Right lobe of liver (tissue), 6 donors: ENCODE measurements around the gene NECAB2. TPM values are rescaled to one million over a fixed set of nuclear protein-coding genes. Genes with fewer than 3 reads are reported as not detected.
A peak's percentile ranks its signal among the peaks of the same experiment; 100 is the strongest.

Experiments
- ATAC-seq, 4 donors: fragments of 200-7000 bp; cut with Tn5 transposase; one replicate each; pipeline ENCODE4 v1.9.1; 2020; ENCODE audit warnings: mild to moderate bottlenecking in 4 of 4, moderate library complexity in 4 of 4
- DNase-seq, 3 donors: peaks; one replicate each; pipeline ENCODE4 v3.0.0-alpha.2; 2020
- H3K27ac ChIP-seq, 3 donors: fragments of 200-600 bp; one replicate each; pipeline ENCODE4 v1.8.0; 2022
- H3K27me3 ChIP-seq, 2 donors: fragments of 200-600 bp; one replicate each; pipeline ENCODE4 v1.8.0; 2022
- H3K36me3 ChIP-seq, 4 donors: fragments of 200-600 bp; sonication (generic) in 1 of 4; one replicate each; pipeline versions ENCODE4 v1.5.1 to v1.8.0; 2017 to 2022; ENCODE audit warnings: control low read depth in 1 of 4
- H3K4me1 ChIP-seq, 4 donors: fragments of 200-600 bp; sonication (generic) in 1 of 4; one replicate each; pipeline versions ENCODE4 v1.5.1 to v1.8.0; 2017 to 2022; ENCODE audit warnings: control low read depth in 1 of 4
- H3K4me3 ChIP-seq, 3 donors: fragments of 200-600 bp; one replicate each; pipeline ENCODE4 v1.8.0; 2022
- H3K9me3 ChIP-seq, 4 donors: fragments of 200-600 bp; sonication (generic) in 1 of 4; one replicate each; pipeline versions ENCODE4 v1.5.1 to v1.8.0; 2017 to 2022; ENCODE audit warnings: control low read depth in 1 of 4
- POLR2A ChIP-seq: fragments of 450-650 bp; IDR thresholded peaks from one replicate; pipeline ENCODE4 v1.6.1; 2017; ENCODE audit warnings: antibody characterized with exemption, mild to moderate bottlenecking
- WGBS: methylation state at CpG from one replicate; pipeline ENCODE4 v1.1.6; 2018; ENCODE audit warnings: low coverage, low lambda C conversion rate; ENCODE audit not compliant: insufficient coverage; ENCODE audit errors: missing lambda C conversion rate; 5-methylcytosine and 5-hydroxymethylcytosine counted together
- intact Hi-C, 2 donors: fragments of 100-400 bp; cut with DNase I; formaldehyde crosslinking; loops; one replicate each; pipeline versions ENCODE4 v1.11.2 to v1.14.1; 2022
- total RNA-seq, 6 experiments: library from RNA; depleted of rRNA in 2 of 6; stranded (reverse); fragments of >200 nt in 2 of 6; fragmentation: NEBNext Ultra II Directional in 3 of 6; extraction: Animal tissue kit (Norgen Biotek cat#: 25700) in 3 of 6; gene quantifications; one replicate each; pipeline versions ENCODE4 v1.1.0 to v1.2.4, GENCODE V29; 2016 to 2023
- TF ChIP-seq, protein P1 (sequence below), 4 donors: fragments of 200-600 bp in 3 of 4; fragments of 450-650 bp in 1 of 4; IDR thresholded peaks; one replicate each; pipeline versions ENCODE4 v1.5.1 to v1.8.0; 2016 to 2022; ENCODE audit warnings: antibody characterized with exemption in 4 of 4, mild to moderate bottlenecking in 2 of 4
- donor health status: DM: no; HTN: yes; CAD: no.
- donor health status: DM: no; HTN: no; CAD: no.
- donor health status: DM: no; HTN: no; CAD: no.
- donor health status: DM: no; HTN: yes; CAD: no.
- donor health status: DM: no; HTN: yes; CAD: no.

Gene NECAB2
- total RNA-seq, 6 experiments from 2014 or later = 0.56 to 26.8 (median 7.1) TPM

DNA sequence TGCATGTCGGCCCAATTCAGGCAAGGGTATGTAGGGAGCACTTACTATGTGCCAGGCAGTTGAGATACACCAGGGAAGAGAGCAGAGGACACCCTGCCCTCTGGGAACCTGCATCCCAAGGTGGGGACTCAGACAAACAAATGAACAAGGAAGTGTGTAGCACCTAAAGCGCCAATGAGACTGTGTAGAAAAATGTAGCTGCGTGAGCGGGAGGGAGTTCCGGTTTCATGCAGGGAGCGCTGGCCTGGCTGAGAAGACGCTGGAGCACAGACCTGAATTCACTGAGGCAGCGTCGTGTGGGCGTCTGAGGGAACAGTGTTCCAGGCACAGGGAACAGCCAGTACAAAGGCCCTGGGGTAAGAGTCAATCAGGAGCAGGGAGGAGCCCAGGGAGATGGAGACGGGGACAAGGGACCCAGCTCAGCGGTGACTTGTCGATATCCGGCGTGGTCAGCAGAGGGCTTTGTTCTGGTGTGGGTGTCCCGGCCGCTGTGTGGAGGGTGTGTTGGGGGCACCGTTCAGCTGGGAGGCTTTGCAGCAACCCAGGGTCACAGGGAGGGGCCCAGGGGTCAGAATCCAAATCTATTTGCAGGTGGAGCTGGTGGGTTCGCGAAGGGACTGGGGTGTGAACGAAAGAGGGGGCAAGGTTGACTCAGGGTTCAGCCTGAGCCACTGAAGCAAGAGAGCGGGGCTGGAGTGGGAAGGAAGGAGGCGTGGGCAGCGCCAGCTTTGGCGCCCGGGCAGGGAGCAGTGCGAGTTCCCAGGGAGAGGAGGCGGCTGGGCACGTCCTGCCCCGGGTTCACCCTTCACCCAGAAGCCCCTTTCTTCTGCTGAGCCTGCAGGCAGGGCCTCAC, 32.8 kb upstream of the NECAB2 start:
- intact Hi-C loops = no loop called here
- DNase-seq (no peak), ATAC-seq (no peak)
- Histone ChIP-seq H3K27me3 (no peaks in the 10 kb centered on the region), H3K36me3 (no peaks in the 10 kb centered on the region), H3K9me3 (no peaks in the 10 kb centered on the region), H3K27ac (no peak overlapping the region), H3K4me1 (peaks cover 0 to 18% (median 7%) of the 10 kb centered on the region in 4 donors), H3K4me3 (no peak overlapping the region)
- TF ChIP-seq, protein P1, sequence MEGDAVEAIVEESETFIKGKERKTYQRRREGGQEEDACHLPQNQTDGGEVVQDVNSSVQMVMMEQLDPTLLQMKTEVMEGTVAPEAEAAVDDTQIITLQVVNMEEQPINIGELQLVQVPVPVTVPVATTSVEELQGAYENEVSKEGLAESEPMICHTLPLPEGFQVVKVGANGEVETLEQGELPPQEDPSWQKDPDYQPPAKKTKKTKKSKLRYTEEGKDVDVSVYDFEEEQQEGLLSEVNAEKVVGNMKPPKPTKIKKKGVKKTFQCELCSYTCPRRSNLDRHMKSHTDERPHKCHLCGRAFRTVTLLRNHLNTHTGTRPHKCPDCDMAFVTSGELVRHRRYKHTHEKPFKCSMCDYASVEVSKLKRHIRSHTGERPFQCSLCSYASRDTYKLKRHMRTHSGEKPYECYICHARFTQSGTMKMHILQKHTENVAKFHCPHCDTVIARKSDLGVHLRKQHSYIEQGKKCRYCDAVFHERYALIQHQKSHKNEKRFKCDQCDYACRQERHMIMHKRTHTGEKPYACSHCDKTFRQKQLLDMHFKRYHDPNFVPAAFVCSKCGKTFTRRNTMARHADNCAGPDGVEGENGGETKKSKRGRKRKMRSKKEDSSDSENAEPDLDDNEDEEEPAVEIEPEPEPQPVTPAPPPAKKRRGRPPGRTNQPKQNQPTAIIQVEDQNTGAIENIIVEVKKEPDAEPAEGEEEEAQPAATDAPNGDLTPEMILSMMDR (IDR thresholded peaks at IDR 0.05) = no peak
- TF ChIP-seq POLR2A = no peak
- 88% methylated on average over 18 of the region's 30 CpGs for whole genome bisulfite sequencing

DNA sequence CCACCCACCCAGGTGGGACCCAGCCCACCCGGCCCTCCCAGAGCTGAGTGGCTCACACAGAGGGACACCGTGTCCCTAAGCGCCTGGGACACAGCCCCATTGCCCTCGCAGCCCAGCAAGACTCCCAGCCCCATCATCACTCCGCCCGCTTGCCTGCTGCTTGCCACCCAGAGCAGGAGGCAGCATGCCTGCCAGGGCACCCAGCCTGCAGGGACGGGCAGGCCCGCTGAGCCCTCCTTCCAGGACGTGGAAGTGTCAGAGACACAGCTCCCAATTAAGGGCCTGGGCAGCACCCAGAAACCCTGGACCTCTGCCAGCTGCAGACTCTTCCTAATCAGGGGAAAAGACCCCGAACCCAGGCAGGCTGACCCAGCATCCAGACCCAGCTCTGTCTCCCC, 32.2 kb upstream of the NECAB2 start:
- ATAC-seq (no peak), DNase-seq (peak in 1 of 3 donors; percentile 52)
- Histone ChIP-seq H3K27me3 (no peaks in the 10 kb centered on the region), H3K4me1 (peaks cover 0 to 18% (median 7%) of the 10 kb centered on the region in 4 donors), H3K36me3 (no peaks in the 10 kb centered on the region), H3K27ac (no peak overlapping the region), H3K9me3 (no peaks in the 10 kb centered on the region), H3K4me3 (no peak overlapping the region)
- intact Hi-C loops = no loop called here
- WGBS = 60% methylated on average over 2 of the region's 10 CpGs
- TF ChIP-seq, protein P1 (IDR thresholded peaks at IDR 0.05) = no peak
- no peak for TF ChIP-seq POLR2A

DNA sequence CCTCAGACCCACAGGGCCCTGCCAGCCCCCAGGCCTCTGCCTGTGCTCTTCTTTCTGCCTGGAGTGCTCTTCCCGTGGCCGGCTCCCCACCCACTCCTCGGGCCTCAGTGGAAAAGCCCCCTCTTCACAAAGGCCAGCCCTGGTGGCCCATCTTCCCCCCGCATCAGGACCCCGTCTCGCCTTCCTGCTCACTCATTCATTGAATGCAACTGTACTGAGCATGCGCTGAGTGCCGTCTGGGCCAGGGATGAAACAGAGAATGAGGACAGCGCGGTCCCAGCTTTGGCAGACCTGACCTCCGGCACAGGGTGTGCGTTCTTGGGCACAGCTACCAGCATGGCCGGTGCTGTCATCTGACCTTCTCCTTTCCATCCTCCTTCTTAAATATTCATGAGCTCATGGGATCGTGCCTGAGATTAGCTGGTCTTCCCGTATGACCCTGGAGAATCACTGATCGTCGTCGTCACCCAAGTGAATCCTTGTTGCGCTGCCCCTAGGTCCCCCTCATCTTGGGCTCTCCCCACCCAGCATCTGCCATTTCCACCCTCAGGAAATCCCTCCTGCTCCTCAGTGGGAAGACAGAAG, 31.4 kb upstream of the NECAB2 start:
- no peaks in the 10 kb centered on the region for H3K27me3 ChIP-seq
- no peak overlapping the region for H3K4me3 ChIP-seq
- TF ChIP-seq, protein P1 (IDR thresholded peaks at IDR 0.05) = no peak
- no peak for TF ChIP-seq POLR2A
- peaks cover 0 to 18% (median 7%) of the 10 kb centered on the region in 4 donors for H3K4me1 ChIP-seq
- ATAC-seq (no peak), DNase-seq (no peak)
- no peaks in the 10 kb centered on the region for H3K9me3 ChIP-seq
- WGBS = 92% methylated on average over 6 of the region's 19 CpGs
- H3K27ac ChIP-seq = no peak overlapping the region
- intact Hi-C loops = no loop called here
- no peaks in the 10 kb centered on the region for H3K36me3 ChIP-seq

DNA sequence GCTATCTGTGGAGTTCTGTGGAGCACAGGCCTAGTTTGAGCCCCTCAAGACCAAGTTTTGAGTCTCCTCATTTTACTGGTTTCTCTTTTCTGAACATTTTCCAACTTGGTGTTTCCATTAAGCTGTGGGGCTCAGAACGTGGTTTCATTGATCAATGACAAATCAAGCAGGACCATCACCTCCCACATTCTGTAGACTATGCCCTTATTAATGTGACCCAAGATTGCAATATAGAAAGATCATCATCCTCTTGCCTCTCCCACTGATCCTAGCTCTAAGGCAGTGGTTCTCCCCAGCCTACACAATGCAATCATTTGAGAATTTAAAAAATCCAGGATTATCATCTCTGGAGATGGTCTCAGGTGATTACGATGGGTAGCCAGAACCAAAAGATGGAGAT, 30.8 kb upstream of the NECAB2 start:
- no peak overlapping the region for H3K27ac ChIP-seq
- intact Hi-C loops = no loop called here
- no peaks in the 10 kb centered on the region for H3K27me3 ChIP-seq
- H3K36me3 ChIP-seq = no peaks in the 10 kb centered on the region
- DNase-seq (no peak), ATAC-seq (no peak)
- peaks cover 0 to 23% (median 10%) of the 10 kb centered on the region in 4 donors for H3K4me1 ChIP-seq
- H3K9me3 ChIP-seq = no peaks in the 10 kb centered on the region
- H3K4me3 ChIP-seq = no peak overlapping the region
- TF ChIP-seq POLR2A = no peak
- TF ChIP-seq, protein P1 (IDR thresholded peaks at IDR 0.05) = no peak
- 100% methylated on average over 1 of the region's 2 CpGs for WGBS
